Ectodermal cell (in vitro differentiated cells): ENCODE data around the gene KIZ.

Source experiments
- H3K27ac ChIP-seq: 2 replicates; pipeline ENCODE4 v1.7.0; 2013; ENCODE audit warnings: mild to moderate bottlenecking, low read depth, low read length; ENCODE audit not compliant: insufficient read depth, poor library complexity, severe bottlenecking
- H3K27me3 ChIP-seq: 2 replicates; pipeline ENCODE4 v1.7.0; 2013; ENCODE audit warnings: mild to moderate bottlenecking, low read length; ENCODE audit not compliant: insufficient read depth, control insufficient read depth, poor library complexity, severe bottlenecking
- H3K36me3 ChIP-seq: one replicate; pipeline ENCODE4 v1.7.0; 2013; ENCODE audit warnings: low read length; ENCODE audit not compliant: control insufficient read depth, insufficient read depth
- H3K4me1 ChIP-seq: one replicate; pipeline ENCODE4 v1.7.0; 2013; ENCODE audit warnings: low read length; ENCODE audit not compliant: control insufficient read depth, insufficient read depth
- H3K4me3 ChIP-seq: 2 replicates; pipeline ENCODE4 v1.7.0; 2013; ENCODE audit warnings: low read depth, low read length, control low read depth; ENCODE audit not compliant: insufficient read depth
- H3K9me3 ChIP-seq: 2 replicates; pipeline ENCODE4 v1.7.0; 2013; ENCODE audit warnings: mild to moderate bottlenecking, low read length, moderate library complexity; ENCODE audit not compliant: control insufficient read depth
- WGBS, 2 experiments: methylation state at CpG; one replicate each; pipeline ENCODE4 v1.1.7; 2013; ENCODE audit warnings: missing lambda C conversion rate in 2 of 2; 5-methylcytosine and 5-hydroxymethylcytosine counted together

Gene KIZ

DNA sequence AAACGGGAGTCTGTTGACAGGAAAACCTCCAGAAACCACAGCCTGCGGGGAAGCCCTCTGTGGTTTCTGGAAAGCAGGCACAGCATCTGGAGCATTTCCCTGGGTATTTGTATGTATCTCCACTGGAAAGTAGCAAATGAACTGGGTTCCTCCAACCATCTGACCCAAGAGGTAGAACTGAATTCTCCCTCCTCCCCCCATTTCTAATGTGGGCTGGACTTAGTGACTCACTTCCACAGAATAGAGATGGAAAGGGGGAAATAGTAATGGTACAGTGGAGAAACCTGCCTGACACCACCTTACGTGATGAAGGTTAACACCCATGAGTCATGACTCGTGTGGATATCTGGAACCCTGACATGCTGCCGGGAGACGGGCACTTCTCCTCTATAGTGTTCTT is 125.4 kb downstream of the KIZ start:
- Histone ChIP-seq H3K9me3 (no peaks in the 10 kb centered on the region), H3K4me1 (no peaks in the 10 kb centered on the region), H3K36me3 (no peaks in the 10 kb centered on the region), H3K27me3 (no peaks in the 10 kb centered on the region), H3K4me3 (no peak overlapping the region), H3K27ac (no peak overlapping the region)
- 84 to 85% methylated on average over 6 of the region's 6 CpGs for WGBS, 2 experiments

DNA sequence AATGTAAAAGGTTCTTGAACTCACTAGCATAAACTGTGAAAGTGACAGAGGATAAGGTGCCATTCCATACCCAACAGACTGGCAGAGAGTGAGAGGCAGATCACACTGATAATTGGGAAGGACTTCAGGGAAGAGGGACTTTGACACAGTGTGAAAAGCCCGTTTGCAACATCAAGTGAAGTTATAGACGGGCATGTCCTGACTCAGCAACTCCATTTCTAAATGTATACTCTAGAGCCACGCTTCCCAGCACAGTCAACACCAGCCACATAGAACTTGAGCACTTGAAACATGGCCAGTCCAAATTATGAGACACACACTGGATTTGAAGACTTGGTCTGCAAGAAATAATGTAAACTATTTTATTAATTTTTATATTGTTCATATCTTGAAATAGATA is 131.3 kb downstream of the KIZ start:
- Histone ChIP-seq H3K9me3 (no peaks in the 10 kb centered on the region), H3K27me3 (no peaks in the 10 kb centered on the region), H3K36me3 (no peaks in the 10 kb centered on the region), H3K4me3 (no peak overlapping the region), H3K27ac (no peak overlapping the region), H3K4me1 (no peaks in the 10 kb centered on the region)
- WGBS, 2 experiments, result 96 to 97% methylated on average over 3 of the region's 3 CpGs

DNA sequence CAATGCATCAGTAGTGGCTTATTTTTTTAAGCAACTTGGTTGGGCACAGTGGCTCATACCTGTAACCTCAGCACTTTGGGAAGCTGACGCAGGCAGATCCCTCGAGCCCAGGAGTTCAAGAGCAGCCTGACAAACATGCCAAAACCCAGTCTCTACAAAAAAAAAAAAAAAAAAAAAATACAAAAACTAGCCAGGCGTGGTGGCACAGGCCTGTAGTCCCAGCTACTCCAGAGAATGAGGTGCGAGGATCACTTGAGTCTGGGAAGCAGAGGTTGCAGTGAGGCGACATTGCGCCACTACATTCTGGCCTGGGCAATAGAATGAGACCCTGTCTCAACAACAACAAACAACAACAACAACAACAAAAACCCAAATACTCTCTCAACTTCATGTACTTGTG is 132.5 kb downstream of the KIZ start:
- no peak overlapping the region for H3K27ac ChIP-seq
- 84 to 94% methylated on average over 6 of the region's 6 CpGs for WGBS, 2 experiments

DNA sequence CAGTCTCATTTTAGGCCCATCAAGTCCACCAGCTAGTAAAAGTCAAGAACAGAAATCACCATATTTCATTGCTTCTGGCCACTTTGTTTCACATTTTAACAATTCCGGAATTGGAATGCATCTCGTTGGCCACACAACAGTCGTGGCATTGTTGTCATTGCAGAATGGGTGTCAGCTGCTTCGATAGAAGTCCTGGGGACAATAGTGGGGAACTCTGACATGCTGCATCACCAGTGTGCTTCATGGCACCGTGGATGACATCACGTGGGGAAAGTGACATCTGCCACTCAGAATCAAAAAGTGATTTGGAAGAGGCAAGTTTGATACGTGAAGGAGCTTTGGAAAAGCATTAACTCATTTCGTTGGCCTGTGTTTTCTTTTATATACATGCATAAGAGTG is 133.5 kb downstream of the KIZ start:
- no peak overlapping the region for H3K27ac ChIP-seq
- no peak overlapping the region for H3K4me3 ChIP-seq
- H3K27me3 ChIP-seq, result no peaks in the 10 kb centered on the region
- no peaks in the 10 kb centered on the region for H3K36me3 ChIP-seq
- H3K9me3 ChIP-seq, result no peaks in the 10 kb centered on the region
- WGBS, 2 experiments, result 85 to 94% methylated on average over 7 to 8 of the region's 8 CpGs
- no peaks in the 10 kb centered on the region for H3K4me1 ChIP-seq

More for the DNA sequence above, 132.5 kb downstream of the KIZ start:
- Histone ChIP-seq H3K9me3 (no peaks in the 10 kb centered on the region), H3K36me3 (no peaks in the 10 kb centered on the region), H3K27me3 (no peaks in the 10 kb centered on the region), H3K4me1 (no peaks in the 10 kb centered on the region), H3K4me3 (no peak overlapping the region)

GRCh38 chr20:21262812-21263211 is 136.9 kb downstream of the KIZ start:
- Histone ChIP-seq H3K36me3 (no peaks in the 10 kb centered on the region), H3K27me3 (no peaks in the 10 kb centered on the region), H3K4me3 (no peak overlapping the region), H3K4me1 (no peaks in the 10 kb centered on the region), H3K27ac (no peak overlapping the region), H3K9me3 (no peaks in the 10 kb centered on the region)
- 100% methylated on average over 1 to 2 of the region's 2 CpGs for WGBS, 2 experiments

DNA sequence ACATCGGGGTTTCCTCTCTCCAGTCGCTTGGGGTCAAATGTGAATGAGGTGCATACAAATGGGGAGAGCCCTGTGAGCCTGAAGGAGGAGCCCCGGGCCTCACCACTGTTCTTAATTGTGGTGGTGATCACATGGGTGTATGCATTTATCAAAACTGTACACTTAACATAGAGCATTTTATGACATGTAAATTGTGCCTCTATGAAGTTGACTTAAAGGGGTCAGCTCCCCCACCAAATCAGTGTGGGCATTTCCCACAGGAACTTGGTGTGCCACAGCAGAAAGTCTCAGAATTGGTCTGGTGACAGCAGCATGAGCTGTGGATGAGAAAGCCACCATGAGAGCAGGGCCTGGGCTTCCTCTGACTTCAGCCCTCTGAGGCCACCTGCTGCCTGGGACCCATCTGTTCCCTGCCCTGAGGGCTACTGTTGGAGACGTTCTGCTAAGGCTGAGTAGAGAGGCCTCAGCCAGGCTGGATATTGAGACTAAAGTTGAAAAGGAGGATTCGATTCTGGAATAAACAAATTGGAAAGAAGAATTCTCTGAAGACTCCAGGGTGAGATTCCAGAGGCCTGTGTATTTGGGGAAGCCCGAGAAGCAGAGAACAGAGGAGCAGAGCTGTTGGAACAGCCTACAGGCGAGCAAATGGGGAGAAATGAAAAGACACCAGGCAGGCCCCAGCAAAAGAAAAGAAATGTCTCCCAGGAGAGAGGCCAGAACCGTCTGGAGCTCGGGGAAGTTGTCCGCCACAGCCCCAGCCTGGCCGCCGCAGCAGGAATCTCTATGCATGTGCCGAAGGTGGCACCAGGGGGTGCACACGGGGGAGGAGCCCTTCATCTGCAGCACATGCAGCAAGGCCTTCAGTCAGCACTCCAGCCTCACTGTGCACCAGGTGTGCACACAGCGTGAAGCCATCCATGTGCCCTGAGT is 139.6 kb downstream of the KIZ start:
- no peaks in the 10 kb centered on the region for H3K9me3 ChIP-seq
- H3K4me3 ChIP-seq, result no peak overlapping the region
- no peak overlapping the region for H3K27ac ChIP-seq
- no peaks in the 10 kb centered on the region for H3K27me3 ChIP-seq
- no peaks in the 10 kb centered on the region for H3K36me3 ChIP-seq
- 85 to 87% methylated on average over 14 to 15 of the region's 15 CpGs for WGBS, 2 experiments
- H3K4me1 ChIP-seq, result no peaks in the 10 kb centered on the region

DNA sequence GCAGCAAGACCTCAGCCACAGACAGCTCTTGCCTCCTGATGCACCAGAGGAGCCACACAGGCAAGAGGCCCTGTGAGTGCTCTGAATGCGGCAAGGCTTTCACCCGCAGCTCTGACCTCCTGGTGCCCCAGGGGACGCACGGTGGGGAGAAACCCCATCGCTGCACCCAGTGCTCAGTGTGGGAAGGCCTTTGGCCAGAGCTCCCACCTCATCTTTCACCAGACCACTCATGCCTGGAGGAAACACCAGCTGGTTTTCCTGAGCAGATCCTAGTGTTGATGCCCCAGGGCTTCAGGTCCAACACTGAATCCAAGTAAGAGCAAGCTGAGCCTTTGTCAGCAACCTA is 140.3 kb downstream of the KIZ start:
- H3K27me3 ChIP-seq, result no peaks in the 10 kb centered on the region
- H3K9me3 ChIP-seq, result no peaks in the 10 kb centered on the region
- WGBS, 2 experiments, result 88 to 97% methylated on average over 5 of the region's 5 CpGs
- H3K4me3 ChIP-seq, result no peak overlapping the region
- no peaks in the 10 kb centered on the region for H3K4me1 ChIP-seq
- H3K27ac ChIP-seq, result no peak overlapping the region
- H3K36me3 ChIP-seq, result no peaks in the 10 kb centered on the region

DNA sequence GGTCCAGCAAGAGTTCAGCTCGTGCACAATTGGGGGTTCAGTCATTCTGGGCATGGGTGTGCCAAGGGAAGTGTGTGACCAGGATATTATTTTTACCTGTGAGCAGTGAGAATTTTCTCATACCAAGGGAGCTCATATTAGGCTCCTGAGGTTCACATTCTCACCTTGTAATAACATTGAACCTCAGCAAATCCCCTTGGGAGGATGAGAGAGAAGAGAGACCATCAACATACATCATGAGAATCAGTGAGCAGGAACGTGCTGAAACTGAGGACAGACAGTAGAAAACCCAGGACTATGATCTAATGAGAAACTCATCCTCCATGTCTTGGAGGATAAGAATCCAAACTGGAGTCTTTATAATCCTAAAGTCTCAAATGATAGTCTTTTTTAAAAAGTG is 143.9 kb downstream of the KIZ start:
- H3K4me1 ChIP-seq, result no peaks in the 10 kb centered on the region
- WGBS, 2 experiments, result 94 to 100% methylated on average over 2 of the region's 2 CpGs
- H3K27ac ChIP-seq, result no peak overlapping the region
- H3K4me3 ChIP-seq, result no peak overlapping the region
- no peaks in the 10 kb centered on the region for H3K36me3 ChIP-seq
- no peaks in the 10 kb centered on the region for H3K9me3 ChIP-seq
- no peaks in the 10 kb centered on the region for H3K27me3 ChIP-seq

- WGBS, 2 experiments, result 89 to 91% methylated on average over 8 of the region's 8 CpGs
- H3K27ac ChIP-seq, result no peak overlapping the region
- H3K36me3 ChIP-seq, result no peaks in the 10 kb centered on the region
- H3K27me3 ChIP-seq, result no peaks in the 10 kb centered on the region
- no peak overlapping the region for H3K4me3 ChIP-seq
- H3K4me1 ChIP-seq, result no peaks in the 10 kb centered on the region
- no peaks in the 10 kb centered on the region for H3K9me3 ChIP-seq
These were observed 144.9 kb downstream of the KIZ start for GRCh38 chr20:21270806-21271205.

GRCh38 chr20:21272279-21272678 is 146.4 kb downstream of the KIZ start:
- no peaks in the 10 kb centered on the region for H3K9me3 ChIP-seq
- no peaks in the 10 kb centered on the region for H3K27me3 ChIP-seq
- H3K4me1 ChIP-seq, result no peaks in the 10 kb centered on the region
- H3K36me3 ChIP-seq, result no peaks in the 10 kb centered on the region
- H3K4me3 ChIP-seq, result no peak overlapping the region
- H3K27ac ChIP-seq, result no peak overlapping the region
